GM12891 (cell line): ENCODE data around the gene NPIPA8. TPM values are rescaled to one million over a fixed set of nuclear protein-coding genes. Genes with fewer than 3 reads are reported as not detected.
"Not testable (repeated sequence)": the region's sequence is repeated elsewhere in the genome, so short reads cannot be mapped to it uniquely, and the experiment has no call there.

ENCODE experiments used
- DNase-seq: peaks from one replicate; pipeline ENCODE4 v3.0.0; 2011; ENCODE audit warnings: low spot score; ENCODE audit not compliant: insufficient read length
- FAIRE-seq: peaks from 2 replicates; lab custom pipeline; 2011; peaks lifted over from hg19 to GRCh38; lab: Jason Lieb, UNC
- polyA plus RNA-seq: library from polyadenylated mRNA; unstranded; fragments of >200 nt; gene quantifications from one replicate; pipeline ENCODE4 v1.2.1, GENCODE V29; 2012; ENCODE audit warnings: low read depth, missing spikeins, inconsistent platforms; ENCODE audit not compliant: missing spikeins

Gene NPIPA8
- not detected for polyA plus RNA-seq

GRCh38 chr16:18336636-18337035, at the start of gene NPIPA8:
Gene NPIPA8 (minus strand): TSS chr16:18336736. CDS start chr16:18332662, 4,074 bp downstream.
- not testable (repeated sequence) for FAIRE-seq, DNase-seq

DNA sequence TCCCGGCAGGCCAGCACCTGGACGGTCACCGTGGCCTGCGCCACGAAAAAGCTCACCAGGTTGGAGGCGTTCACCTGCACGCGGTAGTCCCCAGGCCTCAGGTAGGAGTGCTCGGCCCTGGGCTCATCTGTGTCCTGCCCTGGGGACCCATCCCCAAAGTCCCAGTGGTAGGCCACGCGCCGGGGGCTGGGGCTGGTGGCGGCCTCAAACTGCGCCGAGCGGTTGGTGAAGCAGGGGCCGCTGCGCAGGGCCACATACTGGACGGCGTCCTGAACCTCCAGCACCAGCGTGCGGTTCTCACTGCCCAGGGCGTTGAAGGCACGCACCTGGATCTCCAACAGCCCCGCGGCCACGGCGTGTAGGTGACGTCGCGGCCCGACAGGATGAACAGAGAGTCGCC, 48.7 kb upstream of the NPIPA8 start:
- FAIRE-seq, DNase-seq: not testable (repeated sequence)

DNA sequence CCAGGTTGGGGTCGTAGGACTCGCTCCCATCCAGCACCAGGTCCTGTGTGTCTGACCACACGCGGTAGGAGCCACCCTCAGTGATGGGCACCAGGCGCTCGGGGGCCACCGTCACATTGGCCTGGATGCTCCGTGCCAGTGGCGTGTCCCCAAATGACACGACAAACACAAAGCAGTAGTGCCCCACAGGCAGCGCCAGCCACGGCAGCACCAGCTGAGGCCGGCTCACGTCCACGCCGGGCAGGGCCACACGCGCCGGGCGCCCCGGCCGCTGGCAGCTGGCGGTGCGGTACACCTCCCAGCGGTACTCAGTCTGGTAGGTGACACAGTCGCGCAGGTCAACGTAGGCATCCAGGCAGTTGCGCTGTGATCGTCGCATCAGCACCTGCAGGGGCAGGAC, 48.3 kb upstream of the NPIPA8 start:
- FAIRE-seq, DNase-seq: not testable (repeated sequence)

DNA sequence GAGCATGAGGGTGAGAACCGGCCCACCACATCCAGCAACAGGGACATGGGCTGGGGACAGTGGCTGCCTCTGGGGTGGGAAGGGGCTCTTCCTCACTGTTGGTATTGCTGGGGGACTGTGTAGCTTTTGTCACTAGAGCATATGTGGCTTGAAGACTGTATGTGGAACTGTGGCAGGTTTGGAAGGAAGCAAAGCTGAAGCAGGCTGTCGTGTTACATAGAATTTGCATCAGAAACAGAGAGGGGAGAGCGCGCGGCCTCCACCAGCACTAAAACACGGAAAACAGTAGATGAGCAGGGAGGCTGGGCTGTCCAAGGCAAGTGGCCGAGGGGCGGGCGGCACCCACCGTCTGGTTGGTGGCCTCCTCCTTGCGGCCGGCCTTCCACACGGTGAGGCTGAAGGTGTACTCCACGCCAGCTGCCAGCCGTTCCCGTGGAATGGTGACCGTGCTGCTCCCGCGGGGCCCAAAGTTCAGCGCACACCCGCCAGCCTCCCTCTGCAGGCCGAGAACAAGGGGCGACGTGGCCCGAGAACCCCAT, 47.6 kb upstream of the NPIPA8 start:
- DNase-seq, FAIRE-seq: not testable (repeated sequence)

- FAIRE-seq, DNase-seq: not testable (repeated sequence)
Measured at GRCh38 chr16:18382696-18383095, 46.2 kb upstream of the NPIPA8 start.

DNA sequence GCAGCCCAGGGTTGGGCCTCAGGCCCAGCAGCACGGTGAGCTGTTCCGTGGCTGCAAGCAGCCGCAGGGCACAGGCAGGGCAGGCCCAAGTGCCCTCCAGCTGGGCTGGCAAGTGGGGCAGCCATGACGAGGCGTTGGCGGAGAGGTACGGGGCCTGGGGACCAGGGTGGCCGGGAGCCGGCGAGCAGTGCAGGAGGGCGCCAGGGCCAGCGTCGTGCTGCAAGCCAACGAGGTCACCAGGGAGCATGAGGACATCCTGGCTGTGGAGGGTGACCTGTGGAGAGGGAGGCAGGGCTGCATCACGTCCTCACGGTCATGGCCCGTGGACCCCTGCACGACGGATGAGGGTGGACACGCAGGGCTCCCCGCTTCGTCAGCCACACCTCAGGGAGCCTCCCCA, 11.2 kb upstream of the NPIPA8 start:
- not testable (repeated sequence) for DNase-seq, FAIRE-seq

- not testable (repeated sequence) for FAIRE-seq, DNase-seq
Measured at GRCh38 chr16:18346993-18347392, 10.5 kb upstream of the NPIPA8 start.

- DNase-seq, FAIRE-seq: not testable (repeated sequence)
Measured at GRCh38 chr16:18344634-18345033, 8.1 kb upstream of the NPIPA8 start.

DNA sequence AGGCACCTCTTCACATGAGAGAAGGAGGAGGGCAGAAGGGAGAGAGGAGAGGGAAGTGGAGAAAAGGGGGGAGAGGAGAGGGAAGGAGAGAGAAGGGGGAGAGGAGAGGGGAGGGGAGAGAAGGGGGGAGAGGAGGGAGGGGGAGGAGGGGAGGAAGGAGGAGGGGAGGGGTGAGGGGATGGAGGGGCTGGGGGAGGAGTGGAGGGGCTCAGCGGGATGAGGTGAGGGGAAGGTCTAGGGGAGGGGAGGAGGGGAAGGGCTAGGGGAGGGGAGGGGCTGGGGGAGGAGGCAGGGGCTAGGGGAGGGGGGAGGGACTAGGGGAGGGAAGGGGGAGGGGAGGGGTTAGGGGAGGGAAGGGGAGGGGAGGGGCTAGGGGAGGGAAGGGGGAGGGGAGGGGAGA, 5.5 kb upstream of the NPIPA8 start:
- FAIRE-seq, DNase-seq: not testable (repeated sequence)

- DNase-seq: not testable (repeated sequence)
Measured at GRCh38 chr16:18341417-18341960, 5.0 kb upstream of the NPIPA8 start.

GRCh38 chr16:18339210-18339609, 2.7 kb upstream of the NPIPA8 start:
- FAIRE-seq, DNase-seq: not testable (repeated sequence)

More at GRCh38 chr16:18341417-18341960, 5.0 kb upstream of the NPIPA8 start:
- not testable (repeated sequence) for FAIRE-seq

GRCh38 chr16:18311811-18312210, 24.7 kb downstream of the NPIPA8 start:
- DNase-seq, FAIRE-seq: not testable (repeated sequence)

GRCh38 chr16:18309159-18309558, 27.4 kb downstream of the NPIPA8 start:
- DNase-seq, FAIRE-seq: not testable (repeated sequence)

- not testable (repeated sequence) for FAIRE-seq, DNase-seq
Measured at GRCh38 chr16:18307241-18307640, 29.3 kb downstream of the NPIPA8 start.

DNA sequence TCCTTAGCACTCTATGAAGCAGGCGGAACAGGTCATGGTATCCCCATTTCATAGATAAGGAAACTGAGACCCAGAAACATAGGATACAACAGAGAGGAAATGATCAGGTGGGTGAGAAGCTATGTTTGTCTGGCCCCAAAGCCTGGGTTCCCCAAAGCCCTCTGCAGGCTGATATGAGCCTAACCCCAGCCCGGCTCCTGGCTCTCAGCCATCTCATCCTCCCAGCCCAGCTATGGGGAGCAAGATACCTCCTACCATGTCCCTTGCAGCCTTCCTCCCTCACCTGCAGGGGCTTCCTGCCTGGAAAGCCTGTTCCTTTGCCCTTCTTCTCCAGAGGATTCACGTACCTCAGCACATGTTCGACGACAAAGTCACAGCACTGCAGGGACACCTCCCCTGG, 30.5 kb downstream of the NPIPA8 start:
- FAIRE-seq: not testable (repeated sequence)

DNA sequence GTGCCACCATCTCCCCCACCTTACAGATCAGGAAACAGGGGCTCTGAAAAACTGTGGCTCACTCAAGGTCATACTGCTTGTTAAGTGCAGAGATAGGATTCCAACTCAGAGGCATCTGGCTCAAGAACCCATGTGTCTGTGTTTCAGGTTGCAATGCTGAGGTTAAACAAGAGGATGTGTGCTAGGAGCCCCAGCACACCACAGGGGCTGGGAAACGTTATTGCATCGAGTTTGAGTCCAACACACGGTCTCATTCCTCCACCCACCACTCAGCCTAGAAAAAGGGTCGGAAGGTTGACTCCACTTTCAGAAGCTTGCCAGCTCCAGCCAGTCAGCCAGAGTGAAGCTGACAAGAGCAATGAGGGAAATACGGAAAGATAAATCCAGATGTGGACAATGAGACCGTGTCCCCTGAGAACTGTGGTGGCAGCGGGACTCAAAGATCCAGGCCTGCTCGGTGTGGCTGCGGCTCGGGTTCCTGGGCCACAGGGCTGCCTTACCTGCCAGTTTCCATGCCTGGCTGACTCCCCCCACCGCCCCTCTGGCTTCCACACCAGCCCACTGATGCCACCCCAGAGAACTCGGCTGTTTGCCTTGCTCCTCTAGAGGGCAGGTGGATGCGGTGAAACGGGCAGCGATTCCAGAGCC, 33.4 kb downstream of the NPIPA8 start:
- not testable (repeated sequence) for DNase-seq, FAIRE-seq

More for the DNA sequence above, 30.5 kb downstream of the NPIPA8 start:
- not testable (repeated sequence) for DNase-seq

DNA sequence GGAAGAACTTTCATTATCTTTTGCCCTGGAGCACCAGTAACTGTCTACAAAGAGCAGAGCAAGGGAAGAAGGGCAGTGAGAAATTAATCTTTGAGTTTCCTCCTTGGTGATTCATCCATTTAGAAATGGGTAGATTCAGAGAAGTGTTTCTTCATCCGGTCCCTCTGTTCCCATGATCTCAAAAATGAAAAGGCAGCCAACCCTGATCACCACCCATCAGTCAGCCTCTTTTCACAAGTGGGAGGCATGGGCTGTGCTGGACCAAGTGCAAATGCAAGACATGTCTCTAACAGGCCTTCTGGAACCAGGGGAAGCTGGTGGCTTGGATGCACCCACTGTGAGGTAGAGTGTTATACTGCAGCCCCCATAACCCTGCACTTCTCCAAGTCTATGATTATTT, 38.8 kb downstream of the NPIPA8 start:
- DNase-seq, FAIRE-seq: not testable (repeated sequence)

DNA sequence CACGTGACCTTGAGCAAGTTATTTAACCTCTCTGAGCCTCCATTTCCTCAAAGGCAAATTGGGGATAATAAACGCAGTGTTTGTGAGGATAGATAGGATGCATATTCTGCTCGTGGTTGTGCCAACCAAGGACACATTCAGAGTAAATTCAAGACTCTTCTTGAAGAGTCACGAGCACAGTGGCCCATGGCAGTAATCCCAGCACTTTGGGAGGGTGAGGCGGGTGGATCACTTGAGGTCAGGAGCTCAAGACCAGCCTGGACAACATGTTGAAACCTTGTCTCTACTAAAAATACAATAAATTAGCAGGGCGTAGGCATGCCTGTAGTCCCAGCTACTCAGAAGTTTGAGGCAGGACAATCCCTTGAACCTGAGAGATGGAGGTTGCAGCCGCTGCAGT, 39.6 kb downstream of the NPIPA8 start:
- not testable (repeated sequence) for DNase-seq, FAIRE-seq

DNA sequence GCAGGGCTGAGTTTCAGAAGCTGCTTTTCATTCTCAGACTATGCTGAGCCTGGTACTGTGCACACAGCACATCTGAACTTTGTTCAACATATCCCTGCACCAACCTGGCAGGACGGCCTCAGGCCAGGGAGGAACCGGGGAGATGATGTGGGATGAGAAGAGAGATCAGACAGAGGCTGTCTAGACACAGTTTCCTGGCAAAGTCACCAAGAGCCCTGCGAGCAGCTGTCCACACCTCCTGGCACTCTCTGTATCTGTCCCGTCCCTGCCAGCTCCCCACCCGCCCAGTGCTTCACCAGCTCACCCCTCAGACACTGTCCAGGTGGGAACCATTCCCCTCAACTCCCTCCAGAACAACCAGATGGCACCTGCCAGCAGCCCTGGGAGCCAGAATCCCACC, 42.2 kb downstream of the NPIPA8 start:
- not testable (repeated sequence) for DNase-seq, FAIRE-seq

DNA sequence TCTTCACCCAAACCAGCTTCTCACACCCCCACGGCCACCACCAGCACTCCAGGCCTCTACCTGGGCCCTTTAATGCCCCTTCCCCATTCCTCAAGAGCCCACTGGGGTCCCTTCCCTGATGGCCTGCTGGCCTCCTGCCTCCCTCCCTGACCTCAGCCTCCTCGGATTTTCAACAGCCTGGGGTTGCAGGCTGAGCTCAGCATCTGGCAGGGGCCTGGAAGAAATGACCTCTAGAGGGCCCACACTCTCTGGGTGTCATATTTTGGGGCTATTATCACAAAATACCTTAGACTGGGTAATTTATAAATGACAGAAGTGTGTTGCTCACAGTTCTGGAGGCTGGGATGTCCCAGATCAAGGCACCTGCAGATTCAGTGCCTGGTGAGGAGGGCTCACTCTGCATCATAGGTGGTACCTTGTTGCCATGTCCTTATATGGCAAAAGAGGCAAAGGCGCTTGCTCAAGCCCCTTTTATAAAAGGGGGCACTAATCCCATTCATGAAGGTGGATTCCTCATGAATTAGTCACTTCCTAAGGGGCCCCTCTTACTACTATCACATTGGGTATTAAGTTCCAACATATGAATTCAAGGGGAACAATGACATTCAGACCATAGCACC, 43.1 kb downstream of the NPIPA8 start:
- not testable (repeated sequence) for FAIRE-seq, DNase-seq
